ENCODE measurements around the gene CBFA2T3. TPM values are rescaled to one million over a fixed set of nuclear protein-coding genes. Genes with fewer than 3 reads are reported as not detected.
"Not testable (repeated sequence)": the region's sequence is repeated elsewhere in the genome, so short reads cannot be mapped to it uniquely, and the experiment has no call there.

CBFA2T3 gene
- total and polyA plus RNA-seq, 2 of the 8 experiments (the other 6 are each of a cell fraction or from before 2014, with no cell fraction given): 0.51 to 1.3 TPM

- not testable (repeated sequence) for H3K36me3 ChIP-seq (ENCODE audit: control insufficient read depth in 2 of 4, insufficient read depth in 4 of 4, low read length in 3 of 4); H3K23ac ChIP-seq (ENCODE audit: insufficient read length); H2BK20ac ChIP-seq (ENCODE audit: low read length); H3K4me2 ChIP-seq (ENCODE audit: insufficient read depth in 1 of 2, low read depth in 2 of 2, low read length in 2 of 2); H2BK12ac ChIP-seq (ENCODE audit: low read depth, low read length); H3K9ac ChIP-seq (replicated peaks in 1 of 4; ENCODE audit: extremely low read depth in 1 of 4, low read depth in 3 of 4, low read length in 3 of 4); H3K27me3 ChIP-seq (replicated peaks in 1 of 4; ENCODE audit: control insufficient read depth in 3 of 4, extremely low read depth in 1 of 4, insufficient read depth in 3 of 4, low read length in 3 of 4); DNase-seq (ENCODE audit: low read depth in 1 of 2, low spot score in 2 of 2); H2BK120ac ChIP-seq (replicated peaks; ENCODE audit: low read depth, low read length); H3K9me3 ChIP-seq (ENCODE audit: insufficient read depth in 2 of 2, low read depth in 1 of 2, low read length in 1 of 2); H3K79me2 ChIP-seq (ENCODE audit: control insufficient read depth in 1 of 2, insufficient read depth in 2 of 2, low read length in 2 of 2); H3K4me3 ChIP-seq (ENCODE audit: extremely low read depth in 1 of 4, insufficient read depth in 2 of 4, low read depth in 3 of 4, low read length in 4 of 4); H3K56ac ChIP-seq (replicated peaks; ENCODE audit: insufficient read length, low read depth, low read length); H2BK15ac ChIP-seq (ENCODE audit: low read length); H3K27ac ChIP-seq (ENCODE audit: low read depth, low read length); H3K14ac ChIP-seq (ENCODE audit: insufficient read length); H4K20me1 ChIP-seq (replicated peaks in 1 of 2; ENCODE audit: control insufficient read depth in 1 of 2, insufficient read depth in 2 of 2, low read length in 2 of 2); H4K5ac ChIP-seq (ENCODE audit: insufficient read length, low read depth, low read length); H3K23me2 ChIP-seq (ENCODE audit: low read depth, low read length); FAIRE-seq; H3K4ac ChIP-seq (replicated peaks; ENCODE audit: insufficient read length, low read depth, low read length); H2AFZ ChIP-seq (ENCODE audit: low read length); H3K79me1 ChIP-seq (ENCODE audit: low read depth, low read length); H4K91ac ChIP-seq (replicated peaks; ENCODE audit: insufficient read length, low read length)
- peak overlapping the region; percentile 85; the same call in 1 of the 2 replicates for H4K8ac ChIP-seq (ENCODE audit: extremely low read depth, insufficient read depth, low read length)
- peaks cover 0 to 11% (median 5%) of the 10 kb centered on the region in 4 experiments; a peak in 4 of 7 replicates for H3K4me1 ChIP-seq (replicated peaks in 1 of 4; ENCODE audit: control insufficient read depth in 3 of 4, insufficient read depth in 4 of 4, low read length in 3 of 4)
- 0 out of 2 replicates have a peak overlapping the region, but pooled peaks have one; percentile 65 for H2AK5ac ChIP-seq (ENCODE audit: low read depth, low read length)
- H2BK5ac ChIP-seq (ENCODE audit: low read depth, low read length): peak overlapping the region; percentile 58; the same call in 1 of the 2 replicates
- H3K18ac ChIP-seq (ENCODE audit: extremely low read depth, low read length): 0 out of 2 replicates have a peak overlapping the region, but pooled peaks have one; percentile 48
- WGBS, 2 experiments (ENCODE audit: extremely low coverage in 1 of 2, insufficient coverage in 1 of 2, insufficient read length in 1 of 2, insufficient replicate concordance in 2 of 2, low coverage in 1 of 2, low lambda C conversion rate in 2 of 2, missing lambda C conversion rate in 1 of 2): 74% methylated on average over 8 of the region's 8 CpGs; no CpG with 5 or more reads in 1 of the 2 experiments
- ChIA-PET CTCF (ENCODE audit: partially characterized antibody) (interaction anchor here (0.9 to 1.6 kb wide), 5 partner anchors 10 to 279 kb away, joined by 3 read pairs; no protein-coding TSS in a partner anchor), POLR2A (ENCODE audit: partially characterized antibody) (interaction anchor here (0.6 to 1.1 kb wide), 2 partner anchors 38 to 187 kb away, joined by 4 read pairs; no protein-coding TSS in a partner anchor)
Measured at GRCh38 chr16:88918896-88919295, 58.1 kb downstream of the CBFA2T3 start.
